Neural cell (in vitro differentiated cells): ENCODE data around the gene PIP5K1B. TPM values are rescaled to one million over a fixed set of nuclear protein-coding genes. Genes with fewer than 3 reads are reported as not detected.

ENCODE experiments used
- H2AFZ ChIP-seq: fragments of 200-600, 300-800 bp; sonication (generic), shearing (Covaris generic); 2 replicates; pipeline ENCODE4 v1.6.0; 2014; ENCODE audit warnings: low read depth, mild to moderate bottlenecking, antibody characterized with exemption, low read length, moderate library complexity
- H3F3A ChIP-seq: fragments of 200-600 bp; shearing (Covaris generic); 2 replicates; pipeline ENCODE4 v1.6.1; 2016; ENCODE audit warnings: mild to moderate bottlenecking, moderate library complexity, mixed read lengths, antibody characterized with exemption, low read length; ENCODE audit not compliant: insufficient read depth, poor library complexity, severe bottlenecking
- H3K27ac ChIP-seq: fragments of 200-600, 300-800 bp; sonication (generic), shearing (Covaris generic); 2 replicates; pipeline ENCODE4 v1.5.1; 2014; ENCODE audit warnings: mild to moderate bottlenecking, low read length, moderate library complexity
- H3K27me3 ChIP-seq: fragments of 300-800, 200-600 bp; sonication (generic), shearing (Covaris generic); 2 replicates; pipeline ENCODE4 v1.6.0; 2014; ENCODE audit warnings: mild to moderate bottlenecking, low read depth, low read length, moderate library complexity; ENCODE audit not compliant: insufficient read depth
- H3K36me3 ChIP-seq: fragments of 300-800, 200-600 bp; sonication (generic), shearing (Covaris generic); 2 replicates; pipeline ENCODE4 v1.5.1; 2014; ENCODE audit warnings: mild to moderate bottlenecking, antibody characterized with exemption, low read length, moderate library complexity; ENCODE audit not compliant: insufficient read depth
- H3K4me2 ChIP-seq: fragments of 300-800, 200-600 bp; sonication (generic), shearing (Covaris generic); 2 replicates; pipeline ENCODE4 v1.6.0; 2014; ENCODE audit warnings: mild to moderate bottlenecking, low read length
- H3K4me3 ChIP-seq: fragments of 300-800, 200-600 bp; sonication (generic), shearing (Covaris generic); 2 replicates; pipeline ENCODE4 v1.5.1; 2014; ENCODE audit warnings: mild to moderate bottlenecking, low read length, moderate library complexity
- H3K79me2 ChIP-seq: fragments of 200-600 bp; shearing (Covaris generic); replicated peaks from 2 replicates; pipeline ENCODE4 v1.6.0; 2014; ENCODE audit warnings: mild to moderate bottlenecking, low read length, moderate library complexity; ENCODE audit not compliant: insufficient read depth
- H3K9ac ChIP-seq: fragments of 300-800, 200-600 bp; sonication (generic), shearing (Covaris generic); 2 replicates; pipeline ENCODE4 v1.6.1; 2016; ENCODE audit warnings: mild to moderate bottlenecking, low read length, mixed read lengths
- H3K9me2 ChIP-seq: fragments of 200-600 bp; shearing (Covaris generic); 2 replicates; pipeline ENCODE4 v1.6.1; 2016; ENCODE audit warnings: mild to moderate bottlenecking, low read length, mixed read lengths; ENCODE audit not compliant: insufficient read depth
- H3K9me3 ChIP-seq: fragments of 200-600, 300-800 bp; sonication (generic), shearing (Covaris generic); 2 replicates; pipeline ENCODE4 v1.6.1; 2016; ENCODE audit warnings: mild to moderate bottlenecking, mixed run types, low read length, moderate library complexity, mixed read lengths
- H4K20me1 ChIP-seq: fragments of 200-600 bp; shearing (Covaris generic); 2 replicates; pipeline ENCODE4 v1.6.1; 2016; ENCODE audit warnings: mild to moderate bottlenecking, mixed run types; ENCODE audit not compliant: insufficient read depth
- EP300 ChIP-seq: fragments of 450-650 bp; conservative IDR thresholded peaks from 2 replicates; pipeline ENCODE4 v1.6.1; 2014; ENCODE audit warnings: antibody characterized with exemption, mild to moderate bottlenecking, moderate library complexity; ENCODE audit not compliant: poor library complexity, severe bottlenecking
- EZH2 ChIP-seq: fragments of 200-600, 300-800 bp; shearing (Covaris generic), sonication (generic); IDR thresholded peaks from 2 replicates; pipeline ENCODE4 v1.6.1; 2014; ENCODE audit warnings: antibody characterized with exemption, low read length, borderline replicate concordance, mild to moderate bottlenecking; ENCODE audit not compliant: insufficient read depth, poor library complexity, severe bottlenecking
- MXI1 ChIP-seq: fragments of 450-650 bp; conservative IDR thresholded peaks from 2 replicates; pipeline ENCODE4 v1.6.1; 2014; ENCODE audit warnings: antibody characterized with exemption, mild to moderate bottlenecking; ENCODE audit not compliant: poor library complexity, severe bottlenecking
- POLR2AphosphoS5 ChIP-seq: IDR thresholded peaks from 2 replicates; pipeline ENCODE4 v1.6.1; 2012
- RAD21 ChIP-seq: fragments of 450-650 bp; conservative IDR thresholded peaks from 2 replicates; pipeline ENCODE4 v1.6.1; 2014; ENCODE audit warnings: antibody characterized with exemption, mild to moderate bottlenecking, moderate library complexity
- REST ChIP-seq: IDR thresholded peaks from 2 replicates; pipeline ENCODE4 v1.6.1; 2012; ENCODE audit warnings: borderline replicate concordance
- SMC3 ChIP-seq: fragments of 450-650 bp; conservative IDR thresholded peaks from 2 replicates; pipeline ENCODE4 v1.6.1; 2014; ENCODE audit warnings: antibody characterized with exemption, mild to moderate bottlenecking, moderate library complexity; ENCODE audit not compliant: poor library complexity
- TAF1 ChIP-seq: IDR thresholded peaks from 2 replicates; pipeline ENCODE4 v1.6.1; 2012; ENCODE audit warnings: low read depth
- polyA plus RNA-seq: library from polyadenylated mRNA; depleted of rRNA; stranded (reverse); fragments of >200 nt; gene quantifications from 2 replicates; pipeline ENCODE4 v1.2.3, GENCODE V29; 2014
- TF ChIP-seq, protein P1 (sequence below): fragments of 450-650 bp; IDR thresholded peaks from 2 replicates; pipeline ENCODE4 v1.5.1; 2014; ENCODE audit warnings: antibody characterized with exemption, mild to moderate bottlenecking, moderate library complexity; ENCODE audit not compliant: poor library complexity, severe bottlenecking

Gene PIP5K1B
- polyA plus RNA-seq, 1 donor from 2014 or later, result 1.5 TPM

DNA sequence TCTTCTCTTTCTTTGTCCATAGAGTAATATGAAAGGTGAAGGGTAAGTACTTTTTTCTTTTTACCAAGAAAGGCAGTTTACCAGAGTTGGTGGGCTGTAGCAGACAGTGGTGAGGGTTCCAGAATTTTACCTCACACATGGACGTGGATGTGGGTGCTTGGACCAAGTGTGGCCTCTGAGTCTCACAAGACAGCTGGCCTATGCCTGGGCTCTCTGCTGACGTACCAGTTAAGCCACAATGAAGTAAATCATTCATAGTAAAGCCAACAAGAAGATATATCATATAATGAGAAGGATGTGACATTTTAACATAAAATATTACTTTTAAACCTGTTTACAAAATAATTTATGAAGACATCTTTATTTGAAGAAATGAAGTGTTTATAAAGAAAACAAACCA, 202.9 kb downstream of the PIP5K1B start:
- Histone ChIP-seq H4K20me1 (no peaks in the 10 kb centered on the region), H3K9me3 (no peaks in the 10 kb centered on the region), H3F3A (no peaks in the 10 kb centered on the region), H3K79me2 (no peaks in the 10 kb centered on the region), H3K4me3 (no peak overlapping the region), H3K27me3 (no peaks in the 10 kb centered on the region), H3K9me2 (no peaks in the 10 kb centered on the region), H3K27ac (no peak overlapping the region), H2AFZ (no peak overlapping the region), H3K4me2 (no peak overlapping the region), H3K36me3 (no peaks in the 10 kb centered on the region), H3K9ac (no peak overlapping the region)
- TF ChIP-seq REST (no peak), EP300 (no peak), SMC3 (no peak), MXI1 (no peak), EZH2 (no peak), RAD21 (no peak), TAF1 (no peak), POLR2AphosphoS5 (no peak)
- TF ChIP-seq, protein P1, sequence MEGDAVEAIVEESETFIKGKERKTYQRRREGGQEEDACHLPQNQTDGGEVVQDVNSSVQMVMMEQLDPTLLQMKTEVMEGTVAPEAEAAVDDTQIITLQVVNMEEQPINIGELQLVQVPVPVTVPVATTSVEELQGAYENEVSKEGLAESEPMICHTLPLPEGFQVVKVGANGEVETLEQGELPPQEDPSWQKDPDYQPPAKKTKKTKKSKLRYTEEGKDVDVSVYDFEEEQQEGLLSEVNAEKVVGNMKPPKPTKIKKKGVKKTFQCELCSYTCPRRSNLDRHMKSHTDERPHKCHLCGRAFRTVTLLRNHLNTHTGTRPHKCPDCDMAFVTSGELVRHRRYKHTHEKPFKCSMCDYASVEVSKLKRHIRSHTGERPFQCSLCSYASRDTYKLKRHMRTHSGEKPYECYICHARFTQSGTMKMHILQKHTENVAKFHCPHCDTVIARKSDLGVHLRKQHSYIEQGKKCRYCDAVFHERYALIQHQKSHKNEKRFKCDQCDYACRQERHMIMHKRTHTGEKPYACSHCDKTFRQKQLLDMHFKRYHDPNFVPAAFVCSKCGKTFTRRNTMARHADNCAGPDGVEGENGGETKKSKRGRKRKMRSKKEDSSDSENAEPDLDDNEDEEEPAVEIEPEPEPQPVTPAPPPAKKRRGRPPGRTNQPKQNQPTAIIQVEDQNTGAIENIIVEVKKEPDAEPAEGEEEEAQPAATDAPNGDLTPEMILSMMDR, result no peak

DNA sequence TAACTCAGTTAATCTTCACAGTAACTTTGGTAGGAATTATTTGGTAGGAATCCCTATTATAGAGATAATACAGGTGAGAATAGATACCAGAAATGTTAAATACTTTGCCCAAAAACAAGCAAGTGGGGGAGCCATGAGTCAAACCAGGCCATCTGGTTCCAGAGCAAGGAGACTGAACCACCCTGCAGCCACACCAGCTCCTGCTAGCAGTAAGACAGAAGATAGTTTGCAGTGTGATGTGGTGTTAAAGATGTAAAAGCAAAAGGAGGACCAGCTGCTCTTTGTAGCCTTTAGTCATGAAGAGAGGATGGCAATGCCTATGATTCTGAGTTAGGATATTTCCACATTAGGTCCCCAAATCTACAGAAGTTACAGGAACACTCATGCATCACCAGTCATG, 207.5 kb downstream of the PIP5K1B start:
- Histone ChIP-seq H2AFZ (no peak overlapping the region), H3F3A (no peaks in the 10 kb centered on the region), H3K27me3 (no peaks in the 10 kb centered on the region), H3K9me3 (no peaks in the 10 kb centered on the region), H4K20me1 (no peaks in the 10 kb centered on the region), H3K79me2 (no peaks in the 10 kb centered on the region), H3K9me2 (no peaks in the 10 kb centered on the region), H3K9ac (no peak overlapping the region), H3K36me3 (no peaks in the 10 kb centered on the region), H3K4me2 (no peak overlapping the region), H3K27ac (no peak overlapping the region), H3K4me3 (no peak overlapping the region)
- TF ChIP-seq EZH2, result no peak
- no peak for TF ChIP-seq TAF1
- TF ChIP-seq, protein P1, result no peak
- no peak for TF ChIP-seq EP300
- TF ChIP-seq REST, result no peak
- no peak for TF ChIP-seq RAD21
- no peak for TF ChIP-seq POLR2AphosphoS5
- no peak for TF ChIP-seq MXI1
- no peak for TF ChIP-seq SMC3
